PC-3 (cell line): ENCODE results near the gene PRKCQ. TPM values are rescaled to one million over a fixed set of nuclear protein-coding genes. Genes with fewer than 3 reads are reported as not detected.

Experiments
- ATAC-seq: fragments of 200-7000 bp; cut with Tn5 transposase; 2 replicates; pipeline ENCODE4 v1.9.1; 2020; ENCODE audit warnings: mild to moderate bottlenecking, moderate library complexity
- BruUV-seq: library from RNA; stranded (reverse); fragments of 400-500 nt; replicated peaks from 2 replicates; lab custom pipeline; 2021; lab: Mats Ljungman, UMichigan
- CTCF ChIA-PET: fragments of 300-600 bp; sonication (Branson Sonifier 250); formaldehyde crosslinking; loops from one replicate; lab custom pipeline; 2022; ENCODE audit warnings: antibody characterized with exemption; lab: Charles Lee
- POLR2A ChIA-PET: fragments of 300-600 bp; sonication (Branson Sonifier 250); formaldehyde crosslinking; loops from one replicate; lab custom pipeline; 2022; ENCODE audit warnings: antibody characterized with exemption; ENCODE audit not compliant: unreplicated experiment; lab: Charles Lee
- DNase-seq: peaks from one replicate; pipeline ENCODE4 v3.0.0-alpha.2; 2015
- H2AFZ ChIP-seq: fragments of 300-600 bp; sonication (generic); 2 replicates; pipeline ENCODE4 v1.6.0; 2016; ENCODE audit warnings: antibody characterized with exemption, low read length
- H3F3A ChIP-seq: fragments of 300-600 bp; sonication (generic); one replicate; pipeline ENCODE4 v1.6.0; 2017; ENCODE audit warnings: antibody characterized with exemption, low read length, control low read depth, mild to moderate bottlenecking; ENCODE audit not compliant: unreplicated experiment
- H3K27ac ChIP-seq: fragments of 300-600 bp; sonication (generic); 2 replicates; pipeline ENCODE4 v1.5.1; 2016; ENCODE audit warnings: mild to moderate bottlenecking, low read length
- H3K27me3 ChIP-seq: fragments of 300-600 bp; sonication (generic); 2 replicates; pipeline ENCODE4 v1.6.1; 2016; ENCODE audit warnings: low read length, mixed read lengths
- H3K36me3 ChIP-seq: fragments of 300-600 bp; sonication (generic); 2 replicates; pipeline ENCODE4 v1.6.1; 2016; ENCODE audit warnings: low read depth, mixed run types, low read length, mixed read lengths
- H3K4me1 ChIP-seq: fragments of 300-600 bp; sonication (generic); 2 replicates; pipeline ENCODE4 v1.5.1; 2016; ENCODE audit warnings: low read length; ENCODE audit not compliant: insufficient read depth
- H3K4me2 ChIP-seq: fragments of 300-600 bp; sonication (generic); 2 replicates; pipeline ENCODE4 v1.6.0; 2016; ENCODE audit warnings: low read length
- H3K4me3 ChIP-seq: fragments of 300-600 bp; sonication (generic); 2 replicates; pipeline ENCODE4 v1.5.1; 2016; ENCODE audit warnings: mild to moderate bottlenecking, low read length, mixed read lengths
- H3K79me2 ChIP-seq: fragments of 300-600 bp; sonication (generic); 2 replicates; pipeline ENCODE4 v1.6.1; 2017; ENCODE audit warnings: low read length, mixed read lengths
- H3K9ac ChIP-seq: fragments of 300-600 bp; sonication (generic); 2 replicates; pipeline ENCODE4 v1.6.0; 2016; ENCODE audit warnings: mild to moderate bottlenecking, low read length
- H3K9me2 ChIP-seq: fragments of 300-600 bp; sonication (generic); replicated peaks from 2 replicates; pipeline ENCODE4 v1.6.1; 2016; ENCODE audit warnings: mixed run types, low read length, mixed read lengths
- H3K9me3 ChIP-seq: fragments of 300-600 bp; sonication (generic); 2 replicates; pipeline ENCODE4 v1.6.1; 2016; ENCODE audit warnings: low read length, mixed read lengths
- H4K20me1 ChIP-seq: fragments of 300-600 bp; sonication (generic); 2 replicates; pipeline ENCODE4 v1.6.1; 2016; ENCODE audit warnings: low read length, mixed read lengths
- CTCF ChIP-seq: fragments of 300-600 bp; sonication (generic); conservative IDR thresholded peaks from 2 replicates; pipeline ENCODE4 v1.5.1; 2017; ENCODE audit warnings: antibody characterized with exemption, low read depth, mild to moderate bottlenecking, low read length
- EZH2 ChIP-seq: fragments of 300-600 bp; sonication (generic); IDR thresholded peaks from one replicate; pipeline ENCODE4 v1.6.1; 2017; ENCODE audit warnings: antibody characterized with exemption, mild to moderate bottlenecking, low read length; ENCODE audit not compliant: unreplicated experiment
- EZH2phosphoT487 ChIP-seq: fragments of 300-600 bp; sonication (generic); IDR thresholded peaks from 2 replicates; pipeline ENCODE4 v1.6.1; 2018; ENCODE audit warnings: mild to moderate bottlenecking, antibody characterized with exemption, low read length, borderline replicate concordance
- intact Hi-C: fragments of 100-400 bp; cut with micrococcal nuclease; formaldehyde crosslinking; loops from 2 replicates; pipeline ENCODE4 v1.9.0; 2023
- total RNA-seq: library from RNA; depleted of rRNA; stranded (reverse); fragments of >200 nt; gene quantifications from 2 replicates; pipeline ENCODE4 v1.2.3, GENCODE V29; 2014

Gene PRKCQ
- total RNA-seq, 1 experiment from 2014 or later = not detected

- Histone ChIP-seq H3F3A (no peaks in the 10 kb centered on the region), H4K20me1 (no peaks in the 10 kb centered on the region), H3K27me3 (peaks cover 52% of the 10 kb centered on the region), H3K9me2 (no peaks in the 10 kb centered on the region), H3K4me1 (no peaks in the 10 kb centered on the region), H3K36me3 (no peaks in the 10 kb centered on the region), H3K4me3 (no peak overlapping the region), H3K79me2 (no peaks in the 10 kb centered on the region), H3K27ac (no peak overlapping the region), H3K4me2 (no peak overlapping the region), H3K9ac (no peak overlapping the region), H2AFZ (no peak overlapping the region), H3K9me3 (no peaks in the 10 kb centered on the region)
- BruUV-seq = no TSS peak
- ChIA-PET POLR2A (no interaction called here), CTCF (no interaction called here)
- intact Hi-C loops = no loop called here
- DNase-seq (no peak), ATAC-seq (no peak)
- TF ChIP-seq EZH2phosphoT487 (no peak), EZH2 (no peak), CTCF (no peak)
These were observed 20.3 kb upstream of the PRKCQ start for GRCh38 chr10:6600224-6600987.

GRCh38 chr10:6598679-6599078, 18.6 kb upstream of the PRKCQ start:
- no peaks in the 10 kb centered on the region for H4K20me1 ChIP-seq
- no peak for TF ChIP-seq EZH2
- TF ChIP-seq CTCF = no peak
- no peak for TF ChIP-seq EZH2phosphoT487
- intact Hi-C loops = no loop called here
- no TSS peak for BruUV-seq
- no peak for ATAC-seq
- no peaks in the 10 kb centered on the region for H3K9me3 ChIP-seq
- H3K27ac ChIP-seq = no peak overlapping the region
- DNase-seq = no peak
- H3K79me2 ChIP-seq = no peaks in the 10 kb centered on the region
- no peak overlapping the region for H3K4me3 ChIP-seq
- no peaks in the 10 kb centered on the region for H3K9me2 ChIP-seq
- H3K9ac ChIP-seq = no peak overlapping the region
- H2AFZ ChIP-seq = no peak overlapping the region
- no peak overlapping the region for H3K4me2 ChIP-seq
- H3K36me3 ChIP-seq = no peaks in the 10 kb centered on the region
- no peaks in the 10 kb centered on the region for H3F3A ChIP-seq
- H3K4me1 ChIP-seq = no peaks in the 10 kb centered on the region
- peaks cover 35% of the 10 kb centered on the region for H3K27me3 ChIP-seq
- POLR2A ChIA-PET = no interaction called here
- CTCF ChIA-PET = no interaction called here

GRCh38 chr10:6597478-6597877, 17.4 kb upstream of the PRKCQ start:
- BruUV-seq = no TSS peak
- DNase-seq = no peak
- Histone ChIP-seq H3K79me2 (no peaks in the 10 kb centered on the region), H3K4me3 (no peak overlapping the region), H3K4me2 (no peak overlapping the region), H3K9ac (no peak overlapping the region), H3K9me3 (no peaks in the 10 kb centered on the region), H4K20me1 (no peaks in the 10 kb centered on the region), H3K36me3 (no peaks in the 10 kb centered on the region), H2AFZ (no peak overlapping the region), H3K9me2 (no peaks in the 10 kb centered on the region), H3K4me1 (no peaks in the 10 kb centered on the region), H3K27me3 (peaks cover 25% of the 10 kb centered on the region), H3K27ac (no peak overlapping the region), H3F3A (no peaks in the 10 kb centered on the region)
- no peak for TF ChIP-seq EZH2phosphoT487
- no peak for TF ChIP-seq CTCF
- TF ChIP-seq EZH2 = no peak
- ChIA-PET POLR2A (no interaction called here), CTCF (no interaction called here)
- intact Hi-C loops = no loop called here
- no peak for ATAC-seq
